AG09319 (cell line): ENCODE data around the gene FN3KRP.

Experiments
- DNase-seq: peaks from one replicate; pipeline ENCODE4 v3.0.0-alpha.2; 2010; ENCODE audit warnings: low read depth; ENCODE audit errors: extremely low read depth
- TF ChIP-seq, protein P1 (sequence below): IDR thresholded peaks from 2 replicates; pipeline ENCODE4 v1.5.1; 2011; ENCODE audit warnings: low read depth, mild to moderate bottlenecking, inconsistent platforms, low read length, moderate library complexity

FN3KRP gene

DNA sequence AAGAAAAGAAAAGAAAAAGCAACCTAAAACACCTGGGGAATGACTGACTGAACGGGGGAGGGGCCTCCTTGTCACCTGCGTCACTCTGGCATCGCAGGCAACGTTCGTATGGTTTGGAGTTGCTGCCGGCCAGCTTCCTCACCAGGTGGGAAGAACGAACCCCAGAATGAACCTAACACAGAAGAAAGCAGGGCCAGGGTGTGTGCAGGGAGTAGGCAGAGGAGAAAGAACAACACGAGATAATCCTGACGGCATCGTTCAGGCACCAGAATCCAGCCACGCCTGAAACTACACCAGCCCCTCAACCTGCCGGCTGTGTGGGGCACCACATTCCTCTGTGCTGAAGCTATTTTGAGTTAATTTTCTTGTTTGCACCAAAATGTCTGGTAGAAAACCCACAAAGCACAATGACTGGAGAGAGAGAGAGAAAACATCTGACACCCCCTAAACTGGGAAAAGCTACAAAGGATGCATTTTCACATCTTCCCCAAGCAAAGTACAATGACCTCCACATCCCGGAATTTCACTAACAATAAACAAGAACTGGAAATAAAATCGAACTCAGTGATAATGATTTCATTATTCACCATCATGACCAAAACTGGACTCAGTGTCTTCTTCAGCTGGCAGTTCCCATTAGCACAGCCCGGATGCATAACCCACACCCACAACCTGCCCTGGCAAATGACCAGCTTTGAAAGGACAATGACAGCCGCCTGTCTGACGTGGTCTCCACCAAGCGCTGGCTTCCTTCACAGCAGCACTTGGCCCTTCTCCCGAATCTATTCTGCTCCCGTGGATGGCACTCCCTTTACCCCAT lies 41.6 kb upstream of the FN3KRP start:
- no peak for DNase-seq
- TF ChIP-seq, protein P1, sequence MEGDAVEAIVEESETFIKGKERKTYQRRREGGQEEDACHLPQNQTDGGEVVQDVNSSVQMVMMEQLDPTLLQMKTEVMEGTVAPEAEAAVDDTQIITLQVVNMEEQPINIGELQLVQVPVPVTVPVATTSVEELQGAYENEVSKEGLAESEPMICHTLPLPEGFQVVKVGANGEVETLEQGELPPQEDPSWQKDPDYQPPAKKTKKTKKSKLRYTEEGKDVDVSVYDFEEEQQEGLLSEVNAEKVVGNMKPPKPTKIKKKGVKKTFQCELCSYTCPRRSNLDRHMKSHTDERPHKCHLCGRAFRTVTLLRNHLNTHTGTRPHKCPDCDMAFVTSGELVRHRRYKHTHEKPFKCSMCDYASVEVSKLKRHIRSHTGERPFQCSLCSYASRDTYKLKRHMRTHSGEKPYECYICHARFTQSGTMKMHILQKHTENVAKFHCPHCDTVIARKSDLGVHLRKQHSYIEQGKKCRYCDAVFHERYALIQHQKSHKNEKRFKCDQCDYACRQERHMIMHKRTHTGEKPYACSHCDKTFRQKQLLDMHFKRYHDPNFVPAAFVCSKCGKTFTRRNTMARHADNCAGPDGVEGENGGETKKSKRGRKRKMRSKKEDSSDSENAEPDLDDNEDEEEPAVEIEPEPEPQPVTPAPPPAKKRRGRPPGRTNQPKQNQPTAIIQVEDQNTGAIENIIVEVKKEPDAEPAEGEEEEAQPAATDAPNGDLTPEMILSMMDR, result no peak

DNA sequence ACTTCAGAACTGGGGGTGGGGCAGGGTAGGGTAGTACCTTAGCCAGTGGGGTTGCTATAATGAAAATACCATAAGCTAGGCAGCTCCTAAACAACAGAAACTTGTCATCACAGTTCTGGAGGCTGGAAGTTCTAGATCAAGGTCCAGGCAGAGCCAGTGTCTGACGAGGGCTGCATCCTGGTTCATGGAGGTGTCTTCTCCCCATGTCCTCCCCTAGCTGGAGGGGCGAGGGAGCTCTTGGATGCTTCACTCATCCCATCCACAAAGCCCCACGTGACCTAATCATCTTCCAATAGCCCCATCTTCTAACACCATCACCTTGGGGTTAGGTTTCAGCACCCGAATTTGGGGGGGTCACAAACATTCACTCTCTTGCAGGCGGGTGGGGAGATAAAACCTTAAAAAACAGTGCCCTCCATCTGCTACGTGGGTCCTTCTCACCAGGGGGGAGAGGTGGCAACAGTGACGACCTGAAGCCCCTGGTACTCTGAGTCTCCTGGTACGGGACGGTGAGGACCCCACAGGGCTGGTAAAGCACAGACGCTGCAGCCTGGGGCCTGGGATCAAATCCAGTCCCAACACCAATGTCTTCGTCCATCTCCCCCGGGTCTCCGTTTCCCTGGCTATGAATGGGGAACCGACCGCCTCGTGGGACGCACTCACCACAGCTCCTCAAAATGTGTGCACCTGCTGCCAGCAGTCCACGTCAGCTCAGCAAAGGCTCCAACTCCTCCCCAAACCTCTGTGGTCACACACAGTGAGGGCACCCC lies 40.8 kb upstream of the FN3KRP start:
- TF ChIP-seq, protein P1, result no peak
- no peak for DNase-seq

DNA sequence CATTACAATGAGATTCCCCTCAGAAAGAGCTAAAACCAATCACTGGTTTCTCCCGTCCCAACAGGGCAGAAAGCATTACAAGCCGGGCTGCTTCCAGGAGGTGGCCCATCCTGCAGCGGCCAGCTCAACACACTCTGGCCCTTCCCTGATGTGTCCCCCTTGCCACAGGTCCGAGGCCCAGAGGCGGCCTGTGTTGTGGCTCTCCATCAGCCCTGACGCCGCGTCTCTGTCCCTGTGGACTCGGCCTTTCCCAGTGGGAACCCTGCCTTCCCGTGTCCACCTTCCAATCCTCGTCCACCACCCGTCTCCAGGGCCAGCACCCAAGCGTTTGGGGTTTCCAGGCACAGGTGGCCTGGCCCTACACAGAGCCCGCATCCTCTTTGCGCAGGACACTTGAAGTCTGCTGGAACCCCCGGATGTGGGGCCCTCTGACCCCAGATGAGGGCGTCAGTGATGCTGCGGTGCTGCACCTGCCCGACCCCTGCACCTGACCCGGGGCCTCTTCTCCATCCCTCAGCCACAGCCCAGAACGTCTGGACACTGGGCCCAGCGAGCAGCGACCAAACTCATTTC lies 39.1 kb upstream of the FN3KRP start:
- TF ChIP-seq, protein P1, result no peak
- DNase-seq, result no peak

DNA sequence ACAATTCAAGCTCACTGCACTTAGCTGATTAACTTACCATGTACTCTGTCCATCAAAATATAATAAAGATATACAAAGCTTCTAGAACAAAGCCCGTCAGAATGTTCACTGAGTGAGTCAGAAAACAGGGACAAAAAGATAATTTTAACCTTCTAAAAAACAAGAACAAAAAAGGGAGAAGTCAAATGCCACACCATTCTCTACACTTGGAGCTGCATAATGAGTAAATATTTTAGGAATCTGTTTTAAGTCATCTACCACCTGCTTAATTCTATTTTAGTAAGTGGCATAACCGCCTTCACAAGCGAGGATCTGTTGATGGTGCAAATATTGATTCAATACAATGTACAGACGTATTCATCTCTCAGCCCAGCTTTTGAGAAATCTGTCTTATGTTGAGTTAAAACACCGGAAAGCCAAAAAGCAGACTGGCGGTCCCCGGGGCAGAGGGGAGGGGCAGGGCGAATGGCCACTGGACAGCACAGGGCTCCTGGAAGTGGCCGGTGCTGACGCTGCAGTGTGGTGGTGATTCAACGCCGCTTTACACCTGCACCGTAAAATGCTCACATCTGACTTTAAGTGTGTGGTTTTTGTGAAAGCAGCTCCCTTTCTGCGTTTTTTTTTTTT lies 38.1 kb upstream of the FN3KRP start:
- DNase-seq, result no peak
- TF ChIP-seq, protein P1, result no peak

DNA sequence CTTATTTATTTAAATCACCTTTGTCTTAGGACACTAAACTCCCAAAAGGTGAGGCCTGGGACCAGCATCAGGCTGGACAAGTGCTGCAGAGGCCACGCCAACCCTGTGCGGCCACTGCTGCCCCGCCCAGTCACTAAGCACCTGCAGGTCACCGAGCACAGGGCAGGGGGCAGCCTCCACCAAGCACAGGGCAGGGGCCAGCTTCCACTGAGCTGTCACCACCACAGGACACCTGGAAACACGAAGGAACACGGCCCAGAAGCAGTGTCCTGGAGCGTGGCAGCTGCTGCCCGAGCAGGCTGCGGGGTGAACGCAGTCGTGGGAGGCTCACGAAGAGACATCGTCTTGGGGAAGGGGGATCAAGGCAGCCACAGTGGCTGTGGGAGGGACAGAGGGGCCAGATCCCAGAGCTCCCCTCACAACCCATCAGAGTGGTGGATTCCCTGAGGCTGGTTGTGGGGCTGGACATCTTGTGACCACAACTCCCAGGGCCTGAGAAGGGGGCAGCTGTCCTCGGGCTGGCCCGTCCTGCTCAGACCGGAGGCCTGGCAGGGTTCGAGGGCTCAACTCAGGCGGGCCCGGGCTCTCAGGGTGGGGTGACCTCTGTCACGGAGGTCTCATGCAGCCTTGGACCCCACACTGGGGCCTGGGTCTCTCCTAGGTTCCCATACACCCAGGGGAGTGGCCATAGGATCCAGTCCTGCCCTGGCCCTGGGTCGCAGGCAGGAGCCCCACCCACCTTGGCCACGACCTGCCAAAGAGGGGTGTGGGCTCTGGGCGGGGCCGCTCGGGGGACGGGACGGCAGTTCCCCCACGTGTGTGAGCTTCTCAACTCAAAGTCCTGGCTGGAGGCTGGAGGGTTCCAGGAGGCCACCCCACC lies 36.7 kb upstream of the FN3KRP start:
- TF ChIP-seq, protein P1, result no peak

DNA sequence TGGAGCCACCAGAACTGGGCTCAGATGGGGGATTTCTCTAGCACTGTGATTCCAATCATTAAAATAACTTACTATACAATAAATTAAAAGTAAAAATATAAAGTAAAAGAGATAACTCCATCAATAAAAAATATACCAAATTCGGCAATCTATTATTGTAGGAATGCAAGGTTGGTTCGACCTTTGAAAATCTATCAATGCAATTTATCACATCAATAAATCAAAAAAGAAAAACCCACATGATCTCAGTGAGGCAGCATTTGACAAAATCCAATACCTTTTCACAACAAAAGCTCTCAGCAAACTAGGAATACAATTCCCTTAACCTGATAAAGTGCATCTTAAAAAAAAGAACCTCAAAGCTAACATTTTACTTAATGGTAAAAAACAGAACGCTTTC lies 35.0 kb upstream of the FN3KRP start:
- no peak for DNase-seq
- TF ChIP-seq, protein P1, result no peak

More for the DNA sequence above, 36.7 kb upstream of the FN3KRP start:
- DNase-seq, result no peak
